LNCaP clone FGC (cell line): ENCODE results near the gene KNDC1.

Experiments used
- DNase-seq: peaks from one replicate; pipeline ENCODE4 v3.0.0-alpha.2; 2011; ENCODE audit warnings: low read depth
- H3K4me3 ChIP-seq: 2 replicates; pipeline ENCODE4 v1.5.1; 2011; ENCODE audit warnings: mild to moderate bottlenecking, low read depth, low read length, control low read depth
- CTCF ChIP-seq: IDR thresholded peaks from 2 replicates; pipeline ENCODE4 v1.5.1; 2012; ENCODE audit warnings: mild to moderate bottlenecking; ENCODE audit not compliant: control insufficient read depth, insufficient read depth; ENCODE audit errors: extremely low read depth

KNDC1 gene

GRCh38 chr10:133271521-133272300, 111.7 kb downstream of the KNDC1 start:
- no peak overlapping the region for H3K4me3 ChIP-seq
- DNase-seq = no peak
- TF ChIP-seq CTCF = no peak

- TF ChIP-seq CTCF = no peak
- H3K4me3 ChIP-seq = no peak overlapping the region
- DNase-seq = no peak
Measured at GRCh38 chr10:133272301-133272963, 112.4 kb downstream of the KNDC1 start.

- no peak for TF ChIP-seq CTCF
Measured at GRCh38 chr10:133272964-133273420, 113.0 kb downstream of the KNDC1 start.

GRCh38 chr10:133273534-133274143, 113.6 kb downstream of the KNDC1 start:
- no peak for DNase-seq
- H3K4me3 ChIP-seq = no peak overlapping the region
- TF ChIP-seq CTCF = no peak

More at GRCh38 chr10:133272964-133273420, 113.0 kb downstream of the KNDC1 start:
- DNase-seq = no peak
- H3K4me3 ChIP-seq = no peak overlapping the region

- no peak for TF ChIP-seq CTCF
- no peak for DNase-seq
- H3K4me3 ChIP-seq = no peak overlapping the region
Measured at GRCh38 chr10:133274751-133275683, 115.0 kb downstream of the KNDC1 start.

GRCh38 chr10:133275684-133276092, 115.7 kb downstream of the KNDC1 start:
- H3K4me3 ChIP-seq = no peak overlapping the region
- DNase-seq = no peak
- no peak for TF ChIP-seq CTCF
